IMR-90 (cell line): ENCODE data around the gene PCSK2. TPM values are rescaled to one million over a fixed set of nuclear protein-coding genes. Genes with fewer than 3 reads are reported as not detected.

ENCODE experiments used
- ATAC-seq: fragments of 200-7000 bp; cut with Tn5 transposase; 2 replicates; pipeline ENCODE4 v1.9.1; 2020; ENCODE audit warnings: low read depth, mild to moderate bottlenecking, moderate library complexity
- BruUV-seq: library from RNA; stranded (reverse); fragments of 400-500 nt; replicated peaks from 2 replicates; lab custom pipeline; 2021; lab: Mats Ljungman, UMichigan
- CTCF ChIA-PET: fragments of 300-600 bp; formaldehyde crosslinking; extraction: SDS; loops from one replicate; lab custom pipeline; 2021; ENCODE audit warnings: antibody characterized with exemption; lab: Yijun Ruan, JAX
- POLR2A ChIA-PET: fragments of 300-600 bp; sonication (Branson Sonifier 250); formaldehyde crosslinking; loops from one replicate; lab custom pipeline; 2022; ENCODE audit warnings: antibody characterized with exemption; ENCODE audit not compliant: unreplicated experiment; lab: Charles Lee
- DNase-seq: peaks from one replicate; pipeline ENCODE4 v3.0.0; 2013
- H2AFZ ChIP-seq: replicated peaks from 2 replicates; pipeline ENCODE3; 2013; ENCODE audit warnings: low read length, mild to moderate bottlenecking; ENCODE audit not compliant: poor library complexity
- H2AK5ac ChIP-seq: 2 replicates; pipeline ENCODE4 v1.6.1; 2013; ENCODE audit warnings: low read depth, low read length, inconsistent platforms
- H2AK9ac ChIP-seq: replicated peaks from 2 replicates; pipeline ENCODE3; 2013; ENCODE audit warnings: mild to moderate bottlenecking, low read depth, low read length, moderate library complexity; ENCODE audit not compliant: poor library complexity
- H2BK120ac ChIP-seq: 2 replicates; pipeline ENCODE4 v1.6.1; 2013; ENCODE audit warnings: low read depth, low read length, inconsistent platforms
- H2BK15ac ChIP-seq: 3 replicates; pipeline ENCODE4 v1.6.1; 2013; ENCODE audit warnings: low read depth, low read length, inconsistent platforms
- H2BK20ac ChIP-seq: 2 replicates; pipeline ENCODE4 v1.6.1; 2013; ENCODE audit warnings: low read depth, mild to moderate bottlenecking, inconsistent platforms, low read length, moderate library complexity
- H2BK5ac ChIP-seq: 2 replicates; pipeline ENCODE4 v1.6.1; 2013; ENCODE audit warnings: mild to moderate bottlenecking, low read depth, low read length, inconsistent platforms; ENCODE audit not compliant: poor library complexity, severe bottlenecking
- H3K14ac ChIP-seq: replicated peaks from 2 replicates; pipeline ENCODE4 v1.6.1; 2013; ENCODE audit warnings: low read depth, low read length, inconsistent platforms
- H3K18ac ChIP-seq: 2 replicates; pipeline ENCODE4 v1.6.1; 2013; ENCODE audit warnings: low read depth, low read length, control low read depth
- H3K23ac ChIP-seq: 2 replicates; pipeline ENCODE4 v1.6.1; 2013; ENCODE audit warnings: low read depth, low read length, inconsistent platforms
- H3K27ac ChIP-seq: 2 replicates; pipeline ENCODE4 v1.5.1; 2013; ENCODE audit warnings: mild to moderate bottlenecking, control low read depth, low read length; ENCODE audit not compliant: insufficient read depth
- H3K27me3 ChIP-seq: 2 replicates; pipeline ENCODE4 v1.6.1; 2013; ENCODE audit warnings: low read length; ENCODE audit not compliant: control insufficient read depth, insufficient read depth
- H3K36me3 ChIP-seq: 2 replicates; pipeline ENCODE4 v1.6.1; 2013; ENCODE audit warnings: low read length, mixed read lengths; ENCODE audit not compliant: control insufficient read depth, insufficient read depth
- H3K4ac ChIP-seq: 2 replicates; pipeline ENCODE4 v1.6.1; 2013; ENCODE audit warnings: low read depth, low read length, inconsistent platforms
- H3K4me1 ChIP-seq: 2 replicates; pipeline ENCODE4 v1.6.1; 2013; ENCODE audit warnings: low read length, mixed read lengths; ENCODE audit not compliant: control insufficient read depth, insufficient read depth
- H3K4me2 ChIP-seq: 2 replicates; pipeline ENCODE4 v1.6.1; 2013; ENCODE audit warnings: low read depth, mild to moderate bottlenecking, control low read depth, low read length, moderate library complexity
- H3K4me3 ChIP-seq: 2 replicates; pipeline ENCODE4 v1.5.1; 2013; ENCODE audit warnings: low read depth, mild to moderate bottlenecking, control low read depth, low read length, moderate library complexity; ENCODE audit not compliant: insufficient read depth
- H3K56ac ChIP-seq: 2 replicates; pipeline ENCODE4 v1.6.1; 2013; ENCODE audit warnings: low read length, inconsistent platforms; ENCODE audit not compliant: insufficient read depth; ENCODE audit errors: extremely low read depth
- H3K79me1 ChIP-seq, 2 experiments: 2 replicates each; pipeline ENCODE4 v1.6.1; 2013; ENCODE audit warnings: low read length in 2 of 2, inconsistent platforms in 1 of 2, low read depth in 1 of 2
- H3K9ac ChIP-seq: 2 replicates; pipeline ENCODE4 v1.6.1; 2013; ENCODE audit warnings: low read depth, low read length, control low read depth
- H3K9me1 ChIP-seq: 2 replicates; pipeline ENCODE4 v1.6.1; 2013; ENCODE audit warnings: low read length, inconsistent platforms; ENCODE audit not compliant: insufficient read depth
- H3K9me3 ChIP-seq: 2 replicates; pipeline ENCODE4 v1.6.1; 2013; ENCODE audit warnings: low read length; ENCODE audit not compliant: control insufficient read depth, insufficient read depth
- H4K20me1 ChIP-seq: 2 replicates; pipeline ENCODE4 v1.6.1; 2013; ENCODE audit warnings: low read length, inconsistent platforms; ENCODE audit not compliant: insufficient read depth
- H4K5ac ChIP-seq: 2 replicates; pipeline ENCODE4 v1.6.1; 2013; ENCODE audit warnings: mild to moderate bottlenecking, low read depth, low read length, control low read depth
- H4K8ac ChIP-seq, 2 experiments: 2 replicates each; pipeline ENCODE4 v1.6.1; 2013; ENCODE audit warnings: low read depth in 2 of 2, low read length in 2 of 2, control low read depth in 1 of 2, inconsistent platforms in 1 of 2
- H4K91ac ChIP-seq: 2 replicates; pipeline ENCODE4 v1.6.1; 2013; ENCODE audit warnings: low read depth, low read length, inconsistent platforms; ENCODE audit not compliant: insufficient read depth
- CHD1 ChIP-seq: IDR thresholded peaks from 2 replicates; pipeline ENCODE4 v1.6.1; 2012; ENCODE audit warnings: low read depth, low read length, improper control_type of control experiment
- CTCF ChIP-seq: conservative IDR thresholded peaks from 2 replicates; pipeline ENCODE4 v1.5.1; 2012; ENCODE audit warnings: mild to moderate bottlenecking, low read depth, low read length, improper control_type of control experiment
- FOS ChIP-seq: fragments of 150-350 bp; IDR thresholded peaks from 2 replicates; pipeline ENCODE4 v1.6.1; 2016; ENCODE audit warnings: low read depth, low read length
- MXI1 ChIP-seq: IDR thresholded peaks from 2 replicates; pipeline ENCODE4 v1.6.1; 2012; ENCODE audit warnings: low read depth, mild to moderate bottlenecking, low read length, moderate library complexity, borderline replicate concordance
- NFE2L2 ChIP-seq: fragments of 150-350 bp; IDR thresholded peaks from 2 replicates; pipeline ENCODE4 v1.6.1; 2016; ENCODE audit warnings: low read depth, mild to moderate bottlenecking, low read length
- RAD21 ChIP-seq: IDR thresholded peaks from 2 replicates; pipeline ENCODE4 v1.6.1; 2012; ENCODE audit warnings: low read length, improper control_type of control experiment
- USF2 ChIP-seq: fragments of 150-350 bp; IDR thresholded peaks from 2 replicates; pipeline ENCODE4 v1.6.1; 2017; ENCODE audit warnings: mild to moderate bottlenecking, antibody characterized with exemption, low read length, low read depth
- WGBS, 2 experiments: methylation state at CpG; one replicate each; pipeline versions ENCODE4 v1.1.5 to v1.1.7; 2013; ENCODE audit warnings: missing lambda C conversion rate in 2 of 2; ENCODE audit not compliant: insufficient read length in 1 of 2; ENCODE audit errors: extremely low coverage in 2 of 2; 5-methylcytosine and 5-hydroxymethylcytosine counted together
- dilution Hi-C: fragments of 300-500 bp; cut with HindIII; formaldehyde crosslinking; loops from one replicate; pipeline ENCODE4 v1.14.3; 2018; ENCODE audit warnings: low sequenced_read_pairs; ENCODE audit not compliant: unreplicated experiment
- in situ Hi-C: fragments of 300-500 bp; cut with MboI; formaldehyde crosslinking; loops from 3 replicates; pipeline ENCODE4 v1.14.3; 2019; ENCODE audit warnings: low sequenced_read_pairs, inconsistent platforms, mixed read lengths
- intact Hi-C: fragments of 100-400 bp; cut with micrococcal nuclease; formaldehyde crosslinking; loops from 2 replicates; pipeline ENCODE4 v1.10.0; 2022
- polyA plus RNA-seq, 3 experiments: library from polyadenylated mRNA; depleted of rRNA; stranded (reverse); fragments of >200 nt; gene quantifications; 2 replicates each; pipeline ENCODE4 v1.2.3, GENCODE V29; 2012; ENCODE audit warnings: low replicate concordance in 1 of 3
- total RNA-seq: library from RNA; depleted of rRNA; stranded (reverse); fragments of >200 nt; gene quantifications from 2 replicates; pipeline ENCODE4 v1.2.3, GENCODE V29; 2012

Gene PCSK2
- total and polyA plus RNA-seq, 2 of the 4 experiments (the other 2 are of a cell fraction): not detected

- 100% methylated on average over 1 of the region's 7 CpGs; no CpG with 5 or more reads in 1 of the 2 experiments for WGBS, 2 experiments
- POLR2A ChIA-PET: no interaction called here
- no peak overlapping the region for H3K56ac ChIP-seq
Observed at GRCh38 chr20:17519606-17520285, 292.9 kb downstream of the PCSK2 start.

More at GRCh38 chr20:17519606-17520285, 292.9 kb downstream of the PCSK2 start:
- H3K27me3 ChIP-seq: peaks cover 11% of the 10 kb centered on the region
- H3K9ac ChIP-seq: no peak overlapping the region
- intact Hi-C loops: no loop called here
- no peaks in the 10 kb centered on the region for H3K9me1 ChIP-seq
- H4K5ac ChIP-seq: no peak overlapping the region
- no peak overlapping the region for H3K14ac ChIP-seq
- H2AK9ac ChIP-seq: no peak overlapping the region
- H3K79me1 ChIP-seq: no peaks in the 10 kb centered on the region
- BruUV-seq: no TSS peak
- no peak overlapping the region for H3K4me3 ChIP-seq
- H4K91ac ChIP-seq: no peak overlapping the region
- no peaks in the 10 kb centered on the region for H4K20me1 ChIP-seq
- no peak overlapping the region for H2BK5ac ChIP-seq
- ATAC-seq (no peak), DNase-seq (no peak)
- H3K36me3 ChIP-seq: no peaks in the 10 kb centered on the region
- H3K4me1 ChIP-seq: no peaks in the 10 kb centered on the region
- in situ Hi-C loops: loop anchor here (10.0 kb wide), 2 partner anchors 405 to 475 kb away; no protein-coding TSS in a partner anchor
- no peak for TF ChIP-seq MXI1
- TF ChIP-seq RAD21: no peak
- no peak for TF ChIP-seq NFE2L2
- no peak for TF ChIP-seq CHD1
- no peak for TF ChIP-seq FOS
- TF ChIP-seq USF2: no peak
- TF ChIP-seq CTCF: no peak
- no peak overlapping the region for H2BK20ac ChIP-seq
- H2BK15ac ChIP-seq: no peak overlapping the region
- H4K8ac ChIP-seq: no peak overlapping the region
- no peaks in the 10 kb centered on the region for H3K9me3 ChIP-seq
- no peak overlapping the region for H2AFZ ChIP-seq
- no peak overlapping the region for H3K4ac ChIP-seq
- no peak overlapping the region for H2BK120ac ChIP-seq
- no peak overlapping the region for H3K4me2 ChIP-seq
- no peak overlapping the region for H3K23ac ChIP-seq
- CTCF ChIA-PET: interaction anchor here (0.6 kb wide), 1 partner anchor 270 kb away, joined by 5 read pairs; no protein-coding TSS in a partner anchor
- no peak overlapping the region for H3K27ac ChIP-seq
- dilution Hi-C loops: no loop called here
- no peak overlapping the region for H3K18ac ChIP-seq
- H2AK5ac ChIP-seq: no peak overlapping the region
